Astrocyte of the cerebellum (primary cell): ENCODE results near the gene GJB1.
"Not testable (repeated sequence)": the region's sequence is repeated elsewhere in the genome, so short reads cannot be mapped to it uniquely, and the experiment has no call there.

Experiments used
- DNase-seq: peaks from one replicate; pipeline ENCODE4 v3.0.0-alpha.2; 2011; ENCODE audit warnings: low read depth
- H3K4me3 ChIP-seq: 2 replicates; pipeline ENCODE4 v1.5.1; 2011; ENCODE audit warnings: mild to moderate bottlenecking, low read depth, low read length, moderate library complexity
- in situ Hi-C: cut with HindIII; loops from 2 replicates; pipeline ENCODE4 v1.10.0; 2017; ENCODE audit warnings: low sequenced_read_pairs
- TF ChIP-seq, protein P1 (sequence below): IDR thresholded peaks from 2 replicates; pipeline ENCODE4 v1.5.1; 2012; ENCODE audit warnings: low read length, low read depth, moderate library complexity, mild to moderate bottlenecking; ENCODE audit errors: missing control alignments

Gene GJB1

DNA sequence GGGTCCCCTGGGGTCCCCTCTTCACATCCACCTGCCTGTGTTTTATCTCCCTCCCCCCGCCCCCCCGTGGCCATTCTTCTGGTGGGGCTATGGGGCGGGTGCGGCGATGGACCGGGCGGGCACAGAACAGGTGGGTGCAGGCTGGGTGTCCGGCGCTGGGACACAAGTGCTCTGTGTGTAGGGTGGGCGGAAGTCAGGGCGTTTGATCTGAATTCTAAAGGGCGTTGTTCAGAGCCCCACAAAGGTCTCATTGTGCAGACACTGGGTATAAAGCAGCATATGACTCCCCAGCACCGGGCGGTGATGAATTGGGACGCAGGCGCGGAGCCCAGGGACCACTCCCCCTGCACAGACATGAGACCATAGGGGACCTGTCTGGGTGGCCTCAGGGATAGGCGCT lies at the start of gene GJB1:
Gene GJB1, plus strand, starts transcription at position 296 of the 400 bp plus-strand sequence. CDS start 484 bp downstream, outside the sequence.
- H3K4me3 ChIP-seq, result no peak within 1 kb of the TSS
- in situ Hi-C loops, result no loop called here
- TF ChIP-seq, protein P1, sequence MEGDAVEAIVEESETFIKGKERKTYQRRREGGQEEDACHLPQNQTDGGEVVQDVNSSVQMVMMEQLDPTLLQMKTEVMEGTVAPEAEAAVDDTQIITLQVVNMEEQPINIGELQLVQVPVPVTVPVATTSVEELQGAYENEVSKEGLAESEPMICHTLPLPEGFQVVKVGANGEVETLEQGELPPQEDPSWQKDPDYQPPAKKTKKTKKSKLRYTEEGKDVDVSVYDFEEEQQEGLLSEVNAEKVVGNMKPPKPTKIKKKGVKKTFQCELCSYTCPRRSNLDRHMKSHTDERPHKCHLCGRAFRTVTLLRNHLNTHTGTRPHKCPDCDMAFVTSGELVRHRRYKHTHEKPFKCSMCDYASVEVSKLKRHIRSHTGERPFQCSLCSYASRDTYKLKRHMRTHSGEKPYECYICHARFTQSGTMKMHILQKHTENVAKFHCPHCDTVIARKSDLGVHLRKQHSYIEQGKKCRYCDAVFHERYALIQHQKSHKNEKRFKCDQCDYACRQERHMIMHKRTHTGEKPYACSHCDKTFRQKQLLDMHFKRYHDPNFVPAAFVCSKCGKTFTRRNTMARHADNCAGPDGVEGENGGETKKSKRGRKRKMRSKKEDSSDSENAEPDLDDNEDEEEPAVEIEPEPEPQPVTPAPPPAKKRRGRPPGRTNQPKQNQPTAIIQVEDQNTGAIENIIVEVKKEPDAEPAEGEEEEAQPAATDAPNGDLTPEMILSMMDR, result no peak
- DNase-seq, result no peak

DNA sequence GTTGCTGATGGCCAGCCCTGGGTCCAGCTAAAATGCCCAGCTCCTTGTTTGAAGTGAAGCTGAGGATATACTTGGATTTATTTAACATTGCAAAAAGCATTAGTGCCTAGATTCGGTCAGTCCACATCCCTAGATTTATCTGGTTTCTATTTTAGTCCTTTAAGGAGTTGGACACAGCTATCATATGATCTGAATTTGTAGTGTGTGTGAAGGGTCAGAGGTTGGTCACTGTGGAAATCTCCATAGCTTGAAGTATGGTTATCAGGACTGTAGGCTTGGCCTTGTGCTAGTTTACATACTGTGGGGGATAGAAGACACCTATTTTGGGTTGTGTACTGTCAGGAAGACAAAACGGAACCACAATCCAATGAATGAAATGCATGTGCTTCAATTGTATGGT lies 49.6 kb upstream of the GJB1 start:
- TF ChIP-seq, protein P1, result no peak
- no peak overlapping the region for H3K4me3 ChIP-seq
- in situ Hi-C loops, result no loop called here
- DNase-seq, result no peak

DNA sequence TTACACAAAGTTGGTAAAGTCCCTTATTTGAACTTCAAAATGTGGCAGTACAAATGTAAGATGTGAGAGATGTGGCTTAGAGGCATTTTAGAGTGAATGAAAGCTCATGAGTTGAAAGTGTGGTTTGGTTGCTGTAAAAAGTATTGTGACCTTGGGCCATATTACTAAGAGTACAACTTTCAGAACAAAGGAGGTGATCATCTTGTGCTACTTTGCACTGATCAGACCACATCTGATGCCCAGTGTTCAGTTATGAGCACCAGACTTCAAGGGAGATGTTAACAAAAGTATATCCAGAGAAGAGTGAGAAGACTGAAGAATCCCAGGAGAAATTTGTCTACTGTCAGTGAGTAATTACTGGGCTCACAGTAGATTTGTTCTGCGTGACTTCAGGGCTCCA lies 48.2 kb upstream of the GJB1 start:
- in situ Hi-C loops, result no loop called here
- no peak overlapping the region for H3K4me3 ChIP-seq
- no peak for DNase-seq
- TF ChIP-seq, protein P1, result no peak

DNA sequence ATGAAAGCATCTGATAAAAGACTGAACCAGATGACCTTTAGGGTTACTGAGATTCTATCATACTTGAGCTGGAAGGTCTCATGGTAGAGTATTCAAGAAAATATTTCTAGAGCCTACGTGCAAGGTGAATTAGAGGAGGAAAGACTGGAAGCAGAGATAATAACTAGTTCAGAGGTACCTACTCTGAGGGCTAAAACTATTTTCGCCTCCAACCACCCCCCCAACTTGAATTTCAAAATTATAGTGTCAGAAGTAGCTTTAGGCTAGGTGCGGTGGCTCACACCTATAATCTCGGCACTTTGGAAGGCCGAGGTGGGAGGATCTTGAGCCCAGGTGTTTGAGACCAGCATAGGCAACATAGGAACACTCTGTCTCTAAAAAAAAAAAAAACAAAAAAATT lies 47.5 kb upstream of the GJB1 start:
- in situ Hi-C loops, result no loop called here
- TF ChIP-seq, protein P1, result no peak

DNA sequence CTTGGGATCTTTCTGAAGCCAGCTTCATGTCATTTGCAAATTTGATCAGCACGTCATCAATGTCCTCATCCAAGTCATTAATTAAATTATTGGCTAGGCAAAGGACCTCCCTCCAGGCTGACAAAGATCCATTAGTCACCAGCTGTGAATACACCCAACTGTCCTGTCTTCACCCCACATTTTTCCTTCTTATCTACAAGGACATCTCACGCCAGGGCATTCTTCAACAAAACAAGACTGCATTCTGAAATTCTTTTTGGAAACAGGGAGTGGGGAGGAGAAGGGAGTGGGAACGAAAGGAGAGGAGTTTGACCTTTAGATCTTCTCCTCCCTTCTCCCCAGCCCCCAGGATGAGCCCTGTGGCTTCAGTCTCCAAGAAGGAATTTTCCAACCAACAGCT lies 45.7 kb upstream of the GJB1 start:
- no peak for DNase-seq
- in situ Hi-C loops, result no loop called here
- H3K4me3 ChIP-seq, result no peak overlapping the region
- TF ChIP-seq, protein P1, result no peak

More for the DNA sequence above, 47.5 kb upstream of the GJB1 start:
- H3K4me3 ChIP-seq, result no peak overlapping the region
- DNase-seq, result no peak

DNA sequence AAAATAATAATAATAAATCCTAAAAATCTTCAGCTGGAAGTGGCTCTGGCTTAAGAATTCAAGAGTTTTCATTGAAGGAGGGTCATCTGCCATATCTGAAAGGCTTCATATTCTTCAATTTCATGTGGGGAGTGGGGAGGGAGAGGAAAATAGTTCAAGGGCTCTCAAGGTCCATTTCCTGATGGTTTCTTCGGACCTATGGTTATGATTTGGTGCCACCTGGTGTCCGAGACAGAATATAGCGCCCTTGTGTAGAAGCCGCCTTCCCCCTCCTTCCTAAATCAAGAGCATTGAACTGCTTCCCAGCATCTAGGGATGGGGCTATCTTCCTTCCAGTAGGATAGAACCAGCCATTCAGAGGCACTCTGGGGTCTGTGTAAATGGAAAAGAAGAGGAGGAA lies 44.1 kb upstream of the GJB1 start:
- DNase-seq, result peak; percentile 37
- TF ChIP-seq, protein P1, result peak; percentile 65

DNA sequence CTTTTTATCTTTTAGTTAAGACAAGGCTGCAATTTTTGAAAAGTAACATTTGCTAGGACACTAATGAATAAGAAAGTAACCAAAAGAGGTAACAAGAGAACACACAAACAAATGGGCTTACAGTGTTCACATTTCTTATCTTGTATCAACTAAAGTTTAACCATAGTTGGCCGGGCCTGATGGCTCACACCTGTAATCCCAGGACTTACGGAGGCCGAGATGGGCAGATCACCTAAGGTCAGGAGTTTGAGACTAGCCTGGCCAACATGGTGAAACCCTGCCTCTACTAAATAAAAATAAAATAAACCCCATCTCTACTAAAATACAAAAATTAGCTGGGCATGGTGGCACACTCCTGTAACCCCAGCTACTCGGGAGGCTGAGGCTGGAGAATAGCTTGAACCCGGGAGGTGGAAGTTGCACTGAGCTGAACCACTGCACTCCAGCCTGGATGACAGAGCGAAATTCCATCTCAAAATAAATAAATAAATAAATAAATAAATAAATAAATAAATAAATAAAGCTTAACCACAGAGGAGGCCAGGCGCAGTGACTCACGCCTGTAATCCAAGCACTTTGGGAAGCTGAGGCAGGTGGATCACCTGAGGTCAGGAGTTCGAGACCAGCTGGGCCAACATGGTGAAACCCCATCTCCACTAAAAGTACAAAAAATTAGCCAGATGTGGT lies 42.3 kb upstream of the GJB1 start:
- DNase-seq, in situ Hi-C loops: not testable (repeated sequence)

More for the DNA sequence above, 44.1 kb upstream of the GJB1 start:
- in situ Hi-C loops, result no loop called here
- H3K4me3 ChIP-seq, result no peak overlapping the region

More for the DNA sequence above, 42.3 kb upstream of the GJB1 start:
- not testable (repeated sequence) for H3K4me3 ChIP-seq
